ENCODE data around the gene DIS3. TPM values are rescaled to one million over a fixed set of nuclear protein-coding genes. Genes with fewer than 3 reads are reported as not detected.
"Not testable (repeated sequence)": the region's sequence is repeated elsewhere in the genome, so short reads cannot be mapped to it uniquely, and the experiment has no call there.

Gene DIS3
- polyA plus RNA-seq, 1 experiment = 42.3 TPM

DNA sequence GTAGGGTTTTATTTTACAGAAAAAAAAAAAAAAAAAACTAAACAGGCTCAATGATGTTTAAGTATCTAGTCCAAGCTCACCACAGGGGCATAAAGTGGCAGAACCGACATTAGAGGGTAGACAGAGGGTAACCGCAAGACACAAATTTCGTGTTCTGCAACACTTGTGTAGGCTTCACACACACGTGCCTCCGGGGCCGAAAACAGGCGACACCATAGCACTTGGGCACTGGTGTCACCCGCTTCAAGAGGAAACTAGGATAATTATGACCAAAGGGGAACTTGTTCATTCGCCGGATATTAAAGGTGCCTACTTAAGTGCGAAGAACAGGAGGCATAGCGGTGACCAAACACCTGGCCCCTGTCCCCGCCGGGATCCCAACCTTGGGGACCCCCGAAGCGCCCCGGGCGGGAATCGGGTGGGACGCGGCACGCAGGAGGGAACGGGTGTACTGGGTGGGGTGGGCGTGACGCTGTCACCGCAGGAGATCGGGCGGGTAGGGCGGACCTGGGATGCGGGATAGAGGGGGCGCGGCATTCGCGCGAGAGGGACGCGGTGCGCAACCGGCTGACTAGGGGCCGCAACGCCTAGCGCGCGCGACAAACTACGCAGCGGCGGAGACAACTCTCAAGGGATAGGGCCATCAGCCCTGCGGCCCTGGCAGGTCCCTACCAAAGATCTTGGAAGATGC is 54.8 kb downstream of the DIS3 start:
- peak overlapping the region; percentile 96 for H3K4me3 ChIP-seq (ENCODE audit: low read depth, low read length)
- ChIA-PET CTCF (no interaction called here), POLR2A (no interaction called here)
- no peaks in the 10 kb centered on the region for H3K9me3 ChIP-seq (ENCODE audit: control insufficient read depth, insufficient read depth, low read length)
- DNase-seq (ENCODE audit: low read depth, low spot score) = no peak
- TF ChIP-seq, protein P1, sequence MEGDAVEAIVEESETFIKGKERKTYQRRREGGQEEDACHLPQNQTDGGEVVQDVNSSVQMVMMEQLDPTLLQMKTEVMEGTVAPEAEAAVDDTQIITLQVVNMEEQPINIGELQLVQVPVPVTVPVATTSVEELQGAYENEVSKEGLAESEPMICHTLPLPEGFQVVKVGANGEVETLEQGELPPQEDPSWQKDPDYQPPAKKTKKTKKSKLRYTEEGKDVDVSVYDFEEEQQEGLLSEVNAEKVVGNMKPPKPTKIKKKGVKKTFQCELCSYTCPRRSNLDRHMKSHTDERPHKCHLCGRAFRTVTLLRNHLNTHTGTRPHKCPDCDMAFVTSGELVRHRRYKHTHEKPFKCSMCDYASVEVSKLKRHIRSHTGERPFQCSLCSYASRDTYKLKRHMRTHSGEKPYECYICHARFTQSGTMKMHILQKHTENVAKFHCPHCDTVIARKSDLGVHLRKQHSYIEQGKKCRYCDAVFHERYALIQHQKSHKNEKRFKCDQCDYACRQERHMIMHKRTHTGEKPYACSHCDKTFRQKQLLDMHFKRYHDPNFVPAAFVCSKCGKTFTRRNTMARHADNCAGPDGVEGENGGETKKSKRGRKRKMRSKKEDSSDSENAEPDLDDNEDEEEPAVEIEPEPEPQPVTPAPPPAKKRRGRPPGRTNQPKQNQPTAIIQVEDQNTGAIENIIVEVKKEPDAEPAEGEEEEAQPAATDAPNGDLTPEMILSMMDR (IDR thresholded peaks at IDR 0.05; ENCODE audit: low read depth, low read length) = no peak
- peak overlapping the region; percentile 67 for H3K27ac ChIP-seq (ENCODE audit: low read depth, low read length)
- no peaks in the 10 kb centered on the region for H3K27me3 ChIP-seq (ENCODE audit: control insufficient read depth, insufficient read depth, low read length)

DNA sequence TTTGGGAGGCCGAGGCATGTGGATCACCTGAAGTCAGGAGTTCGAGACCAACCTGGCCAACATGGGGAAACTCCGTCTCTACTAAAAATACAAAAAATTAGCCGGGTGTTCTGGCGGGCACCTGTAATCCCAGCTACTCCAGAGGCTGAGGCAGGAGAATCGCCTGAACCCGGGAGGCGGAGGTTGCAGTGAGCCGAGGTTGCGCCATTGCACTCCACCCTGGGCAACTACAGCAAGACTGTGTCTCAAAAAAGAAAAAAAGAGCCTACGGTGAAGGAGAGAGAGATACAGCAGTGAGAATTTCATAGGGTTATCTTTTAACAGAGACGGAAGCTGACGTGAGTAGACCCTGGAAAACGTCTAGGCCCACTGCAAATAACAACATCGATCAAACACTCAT is 55.5 kb downstream of the DIS3 start:
- H3K27ac ChIP-seq (ENCODE audit: low read depth, low read length); POLR2A ChIA-PET: not testable (repeated sequence)

DNA sequence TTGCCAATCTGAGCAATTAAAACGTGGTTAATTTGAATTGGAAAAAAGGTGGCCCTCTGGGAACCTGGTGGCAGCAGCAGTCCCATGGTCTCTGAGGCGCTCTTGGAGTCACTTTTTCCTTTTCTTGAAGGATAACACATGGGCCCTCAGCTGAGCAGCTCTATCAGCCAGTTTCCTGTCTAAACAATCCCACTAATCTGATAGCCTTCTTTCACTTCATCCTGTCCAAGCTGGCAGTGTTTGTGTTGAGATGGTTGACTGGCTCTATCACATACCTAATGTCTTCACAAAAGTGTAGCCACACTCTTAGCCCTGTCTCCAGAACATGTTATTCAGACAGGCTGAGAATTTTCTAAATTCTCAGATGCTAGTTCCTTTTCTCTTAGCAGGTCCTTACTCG is 64.9 kb downstream of the DIS3 start:
- ChIA-PET POLR2A (no interaction called here), CTCF (no interaction called here)
- H3K27me3 ChIP-seq (ENCODE audit: control insufficient read depth, insufficient read depth, low read length) = no peaks in the 10 kb centered on the region
- no peak overlapping the region for H3K4me3 ChIP-seq (ENCODE audit: low read depth, low read length)
- H3K9me3 ChIP-seq (ENCODE audit: control insufficient read depth, insufficient read depth, low read length) = peaks cover 2% of the 10 kb centered on the region; the same call in 1 of the 2 replicates
- H3K27ac ChIP-seq (ENCODE audit: low read depth, low read length) = no peak overlapping the region
- TF ChIP-seq, protein P1 (IDR thresholded peaks at IDR 0.05; ENCODE audit: low read depth, low read length) = no peak
- no peak for DNase-seq (ENCODE audit: low read depth, low spot score)

More for the DNA sequence above, 55.5 kb downstream of the DIS3 start:
- H3K27me3 ChIP-seq (ENCODE audit: control insufficient read depth, insufficient read depth, low read length); DNase-seq (ENCODE audit: low read depth, low spot score); CTCF ChIA-PET; H3K9me3 ChIP-seq (ENCODE audit: control insufficient read depth, insufficient read depth, low read length): not testable (repeated sequence)
- H3K4me3 ChIP-seq (ENCODE audit: low read depth, low read length) = peak overlapping the region; percentile 96; the same call in 1 of the 2 replicates

Small RNA genes lying within 50 kb of the gene (small RNA-seq; reads per million reads assigned to genes)
- gene RNU6-80P (ENCODE audit: insufficient read length, low read depth) = not detected

Other genes with a start within 250 kb of the DIS3 start
- gene MZT1, start 54.3 kb downstream of the DIS3 start, polyA plus RNA-seq (2011; rRNA removed) = 4.8 and 9.1 TPM in 2 replicates
- 2.7 and 3.1 TPM in 2 replicates for gene BORA, start 54.0 kb downstream of the DIS3 start, polyA plus RNA-seq (2011; rRNA removed)
- 8.1 and 11.9 TPM in 2 replicates for gene PIBF1, start 233 bp upstream of the DIS3 start, polyA plus RNA-seq (2011; rRNA removed)

Data from AG04450 (cell line).